Skeletal muscle tissue (tissue), 4 donors: ENCODE data around the gene NKTR. TPM values are rescaled to one million over a fixed set of nuclear protein-coding genes. Genes with fewer than 3 reads are reported as not detected.
"Not testable (repeated sequence)": the region's sequence is repeated elsewhere in the genome, so short reads cannot be mapped to it uniquely, and the experiment has no call there.

Experiments
- H3K27ac ChIP-seq: one replicate; pipeline ENCODE4 v1.7.0; 2013; ENCODE audit warnings: mild to moderate bottlenecking, low read depth, low read length, inconsistent platforms
- H3K27me3 ChIP-seq, 3 donors: one replicate each; pipeline ENCODE4 v1.7.0; 2013; ENCODE audit warnings: low read length in 3 of 3; ENCODE audit not compliant: control insufficient read depth in 3 of 3, insufficient read depth in 3 of 3
- H3K36me3 ChIP-seq, 3 donors: one replicate each; pipeline ENCODE4 v1.7.0; 2013; ENCODE audit warnings: low read length in 3 of 3; ENCODE audit not compliant: control insufficient read depth in 3 of 3, insufficient read depth in 3 of 3
- H3K4me1 ChIP-seq, 3 donors: one replicate each; pipeline ENCODE4 v1.7.0; 2013; ENCODE audit warnings: low read length in 3 of 3, mild to moderate bottlenecking in 3 of 3; ENCODE audit not compliant: control insufficient read depth in 3 of 3, insufficient read depth in 3 of 3
- H3K4me3 ChIP-seq, 3 donors: one replicate each; pipeline ENCODE4 v1.7.0; 2013; ENCODE audit warnings: low read length in 3 of 3
- H3K9ac ChIP-seq, 3 donors: one replicate each; pipeline ENCODE4 v1.7.0; 2013; ENCODE audit warnings: low read length in 3 of 3, mild to moderate bottlenecking in 3 of 3, moderate library complexity in 2 of 3, low read depth in 1 of 3
- H3K9me3 ChIP-seq, 3 donors: one replicate each; pipeline ENCODE4 v1.7.0; 2013; ENCODE audit warnings: low read length in 3 of 3; ENCODE audit not compliant: control insufficient read depth in 3 of 3
- total RNA-seq: library from RNA; depleted of rRNA; stranded (reverse); fragments of >200 nt; gene quantifications from one replicate; pipeline ENCODE4 v1.2.3, GENCODE V29; 2014
- donor health status: Osteomylitis.

Gene NKTR
- total RNA-seq = 119 TPM

DNA sequence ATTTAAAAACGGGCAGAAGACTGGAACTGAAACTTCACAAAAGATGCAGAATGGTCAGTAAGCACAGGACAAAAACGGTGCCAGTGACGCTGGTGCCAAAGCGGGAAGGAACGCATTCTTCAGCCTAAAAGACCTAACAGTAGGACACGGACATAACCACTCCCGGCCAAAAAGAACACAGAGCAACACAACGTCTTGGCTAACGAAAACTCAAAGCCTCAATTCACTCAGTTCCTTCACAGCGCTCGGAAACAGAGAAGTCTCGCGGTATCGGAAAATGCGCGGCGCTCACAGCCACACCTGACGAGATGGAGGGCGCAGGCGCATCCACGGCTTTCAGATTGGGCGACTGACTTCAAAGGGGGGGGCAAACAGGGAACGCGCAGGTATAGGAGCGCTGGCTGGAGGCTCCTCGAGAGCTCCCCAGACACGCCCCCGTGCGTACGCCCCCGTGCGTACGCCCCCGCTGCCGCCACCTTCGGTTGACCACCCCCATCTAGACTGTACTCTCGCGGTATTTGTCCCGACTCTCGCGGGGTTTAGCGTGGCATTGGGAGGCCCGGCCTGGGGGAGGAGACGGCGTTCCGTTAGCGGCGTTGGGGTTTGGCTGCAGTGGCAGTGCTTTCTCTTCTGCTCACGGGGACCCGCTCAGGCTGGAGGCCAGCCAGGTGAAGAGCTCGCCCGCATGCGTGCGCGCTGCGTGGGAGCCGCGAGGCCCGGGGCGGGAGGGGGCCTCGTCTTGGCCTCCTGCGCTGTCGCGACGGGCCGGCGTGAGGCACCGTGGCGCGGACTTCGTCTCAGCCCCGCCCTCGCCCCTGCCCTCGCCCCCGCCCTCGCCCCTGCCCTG, at the start of gene NKTR:
NKTR (plus strand) TSS at position 576 of the 847 bp plus-strand sequence. CDS start 321 bp downstream, outside the sequence.
- Histone ChIP-seq H3K4me1 (peaks cover 10 to 21% (median 18%) of the 10 kb centered on the region in 3 donors), H3K36me3 (peaks cover 0 to 6% (median 0%) of the 10 kb centered on the region in 3 donors), H3K9ac (peak within 1 kb of the TSS; percentile 84 to 99 (median 88)), H3K9me3 (no peaks in the 10 kb centered on the region), H3K4me3 (peak within 1 kb of the TSS; percentile 80 to 99 (median 81)), H3K27me3 (no peaks in the 10 kb centered on the region), H3K27ac (peak within 1 kb of the TSS; percentile 86)

DNA sequence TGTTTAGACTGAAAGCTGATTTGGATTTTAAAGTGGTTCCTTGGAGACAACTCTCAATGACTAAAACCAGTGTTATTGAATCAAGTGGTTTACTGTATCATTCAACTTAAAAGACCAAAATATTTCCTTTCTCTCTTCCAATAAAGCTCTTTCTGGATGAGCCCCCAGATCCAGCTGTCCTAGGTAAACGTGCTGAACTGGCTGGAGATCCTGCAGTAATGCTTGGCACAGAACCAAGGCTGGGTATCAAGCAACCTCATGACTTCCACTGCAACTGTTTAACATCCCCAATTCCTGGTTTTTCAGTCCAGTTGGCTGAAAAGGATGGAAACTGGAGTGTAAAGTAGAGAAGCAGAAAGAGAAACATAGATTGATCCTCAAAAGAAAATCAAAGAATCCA, 47.7 kb upstream of the NKTR start:
- H3K9ac ChIP-seq = no peak overlapping the region
- no peaks in the 10 kb centered on the region for H3K9me3 ChIP-seq
- H3K27ac ChIP-seq = no peak overlapping the region
- no peaks in the 10 kb centered on the region for H3K27me3 ChIP-seq
- peaks cover 0 to 2% (median 2%) of the 10 kb centered on the region in 3 donors for H3K4me1 ChIP-seq
- no peak overlapping the region for H3K4me3 ChIP-seq
- H3K36me3 ChIP-seq = peaks cover 28 to 45% (median 44%) of the 10 kb centered on the region in 3 donors

DNA sequence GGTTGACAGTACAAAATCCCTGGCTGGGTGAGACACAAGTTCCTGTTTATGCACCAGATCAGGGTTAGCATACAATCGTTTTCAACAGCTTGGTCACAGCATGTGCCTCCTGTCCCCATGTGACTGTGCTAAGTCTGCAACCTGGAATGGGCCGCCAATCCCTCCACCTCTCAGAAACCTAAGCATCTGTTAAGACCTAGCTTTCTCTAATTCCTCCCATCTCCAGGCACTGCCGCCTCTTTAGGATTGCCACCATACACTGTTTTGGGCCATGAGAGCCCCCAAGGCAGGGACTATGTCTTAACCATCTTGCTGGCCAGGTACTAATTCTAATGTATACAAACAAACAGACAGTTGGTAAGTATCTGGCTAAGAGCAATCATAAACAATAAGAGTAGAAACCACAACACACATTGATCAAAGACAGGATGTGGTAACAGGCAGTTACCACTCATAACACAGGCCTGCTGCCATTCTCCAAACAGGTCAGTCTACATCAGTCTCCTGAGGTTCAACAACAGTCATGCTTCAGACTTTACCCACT, 44.3 kb upstream of the NKTR start:
- Histone ChIP-seq H3K36me3 (peaks cover 29 to 58% (median 45%) of the 10 kb centered on the region in 3 donors), H3K27ac (no peak overlapping the region), H3K9me3 (no peaks in the 10 kb centered on the region), H3K9ac (no peak overlapping the region), H3K27me3 (no peaks in the 10 kb centered on the region), H3K4me1 (peaks cover 0 to 2% (median 0%) of the 10 kb centered on the region in 3 donors), H3K4me3 (no peak overlapping the region)

DNA sequence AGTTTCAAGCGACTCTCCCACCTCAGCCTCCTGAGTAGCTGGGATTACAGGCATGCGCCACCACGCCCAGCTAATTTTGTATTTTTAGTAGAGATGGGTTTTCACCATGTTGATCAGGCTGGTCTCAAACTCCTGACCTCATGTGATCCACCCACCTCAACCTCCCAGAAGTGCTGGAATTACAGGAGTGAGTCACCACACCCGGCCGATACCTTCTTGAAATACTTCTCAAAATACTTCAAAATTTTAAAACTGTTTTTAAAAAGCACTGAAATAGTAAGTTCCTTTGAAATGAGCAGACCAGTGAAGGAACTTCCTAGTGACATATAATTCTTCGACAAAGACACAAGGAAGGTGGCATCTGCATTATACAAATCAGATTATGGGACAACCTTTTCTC, 43.7 kb upstream of the NKTR start:
- H3K4me3 ChIP-seq, H3K27ac ChIP-seq, H3K27me3 ChIP-seq, H3K4me1 ChIP-seq, H3K9me3 ChIP-seq, H3K9ac ChIP-seq: not testable (repeated sequence)
- H3K36me3 ChIP-seq = peaks cover 30 to 59% (median 46%) of the 10 kb centered on the region in 3 donors

DNA sequence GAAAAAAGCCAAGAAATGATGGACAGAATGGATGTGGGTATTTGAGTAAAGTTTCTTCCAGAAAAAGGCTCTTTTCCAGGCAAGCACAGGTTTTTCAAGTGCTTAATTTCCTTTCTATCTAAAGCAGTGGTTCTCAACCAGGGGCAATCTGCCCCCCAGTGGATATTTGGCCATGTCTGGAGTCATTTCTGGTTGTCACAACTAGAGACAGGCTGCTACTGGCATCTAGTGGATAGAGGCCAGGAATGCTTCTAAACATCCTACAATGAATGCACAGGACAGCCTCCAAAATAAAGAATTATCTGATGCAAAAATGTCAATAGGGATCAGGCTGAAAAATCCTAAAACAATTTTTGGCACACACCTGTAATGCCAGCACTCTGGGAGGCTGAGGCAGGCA, 42.6 kb upstream of the NKTR start:
- Histone ChIP-seq H3K4me1 (peaks cover 0 to 6% (median 0%) of the 10 kb centered on the region in 3 donors), H3K4me3 (no peak overlapping the region), H3K27ac (no peak overlapping the region), H3K9ac (no peak overlapping the region), H3K9me3 (no peaks in the 10 kb centered on the region), H3K36me3 (peaks cover 31 to 61% (median 53%) of the 10 kb centered on the region in 3 donors), H3K27me3 (no peaks in the 10 kb centered on the region)

DNA sequence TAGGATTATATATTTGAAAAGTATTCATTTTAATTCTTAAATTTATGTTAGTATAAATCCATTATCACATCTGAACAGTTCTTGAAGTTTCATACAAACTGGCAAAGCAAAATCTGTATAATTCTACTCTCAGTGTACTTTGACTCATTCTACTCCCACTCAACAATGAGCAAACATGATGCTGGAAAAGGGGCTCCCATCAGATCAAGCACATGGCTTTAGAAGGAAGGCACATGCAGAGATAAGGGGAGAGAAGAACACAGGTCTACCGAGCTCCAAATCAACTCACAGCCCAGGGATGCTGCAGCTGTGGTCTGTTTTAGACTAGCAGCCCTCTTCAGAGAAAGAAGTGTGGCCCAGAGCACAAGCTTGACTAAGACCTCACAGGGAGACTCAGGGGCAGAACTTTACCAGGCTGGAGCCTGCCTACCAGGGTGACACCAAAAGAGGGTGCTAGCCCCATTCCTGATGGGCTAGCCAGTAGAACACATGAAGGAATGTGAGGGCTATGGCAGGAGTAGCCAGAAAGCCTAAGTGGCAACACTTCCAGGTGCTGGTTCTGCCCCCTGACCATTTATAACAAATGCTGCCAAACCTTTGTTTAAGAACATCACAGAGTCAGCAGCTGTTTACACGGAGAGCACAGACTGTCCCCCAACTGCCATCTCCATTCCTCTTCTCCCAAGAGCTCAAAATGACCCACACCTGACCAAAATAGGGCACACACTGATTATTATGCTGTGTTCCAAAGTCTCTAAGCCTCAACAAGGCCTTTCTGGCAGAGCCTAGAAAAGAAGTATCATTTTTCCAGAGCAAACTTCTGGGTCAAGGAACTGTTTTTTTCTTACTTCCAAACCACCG, 38.2 kb upstream of the NKTR start:
- no peaks in the 10 kb centered on the region for H3K9me3 ChIP-seq
- peaks cover 0 to 5% (median 0%) of the 10 kb centered on the region in 3 donors for H3K4me1 ChIP-seq
- peak overlapping the region in 1 of 3 donors; percentile 0 for H3K9ac ChIP-seq
- no peaks in the 10 kb centered on the region for H3K27me3 ChIP-seq
- H3K36me3 ChIP-seq = peaks cover 15 to 57% (median 42%) of the 10 kb centered on the region in 3 donors
- no peak overlapping the region for H3K4me3 ChIP-seq
- no peak overlapping the region for H3K27ac ChIP-seq

DNA sequence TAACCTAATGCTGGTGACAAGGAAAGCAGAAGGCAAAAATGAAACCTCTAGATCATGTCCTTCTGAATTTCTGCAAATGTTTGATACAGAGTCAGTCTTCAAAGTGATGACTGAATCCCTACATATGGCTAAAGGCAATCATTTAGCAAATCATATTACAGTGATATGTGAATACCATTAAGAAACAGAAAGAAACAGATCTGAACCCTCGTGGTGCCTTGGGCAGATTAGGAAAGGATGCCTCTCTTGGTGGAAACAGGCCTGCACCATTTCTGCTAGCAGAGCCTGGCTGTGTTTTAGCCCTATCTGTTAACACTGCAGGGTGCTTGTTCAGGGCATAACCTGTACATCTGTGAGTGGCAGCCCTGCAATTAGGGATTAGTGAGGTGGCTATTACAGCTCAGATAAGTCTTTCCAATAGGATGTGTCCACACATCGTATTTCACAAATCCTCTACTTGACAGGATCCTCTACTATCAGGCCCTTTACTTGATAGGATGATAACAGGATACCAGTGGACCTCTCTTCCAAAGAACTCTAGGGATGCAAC, 30.8 kb upstream of the NKTR start:
- Histone ChIP-seq H3K27me3 (no peaks in the 10 kb centered on the region), H3K4me1 (no peaks in the 10 kb centered on the region), H3K9ac (no peak overlapping the region), H3K27ac (no peak overlapping the region), H3K9me3 (no peaks in the 10 kb centered on the region), H3K36me3 (peaks cover 7 to 28% (median 22%) of the 10 kb centered on the region in 3 donors), H3K4me3 (no peak overlapping the region)

DNA sequence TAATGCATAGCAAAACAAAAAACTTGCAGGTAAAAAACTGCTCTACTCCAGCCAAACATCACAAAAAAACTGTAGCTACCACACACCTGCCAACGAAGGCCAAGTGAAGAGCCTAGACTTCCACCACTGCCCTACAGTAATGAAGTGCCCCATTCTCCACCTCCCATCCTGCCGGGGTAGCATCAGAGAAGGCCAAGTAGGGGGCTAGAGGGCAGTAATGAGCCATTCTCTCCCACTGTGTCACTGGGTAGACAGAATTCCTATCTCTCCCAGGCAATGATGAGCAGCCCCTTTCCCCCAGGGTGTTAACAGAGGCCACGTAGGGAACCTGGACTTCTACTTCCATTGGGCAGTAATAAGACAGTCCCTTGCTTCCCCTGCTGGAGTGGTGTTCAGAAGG, 28.2 kb upstream of the NKTR start:
- no peaks in the 10 kb centered on the region for H3K4me1 ChIP-seq
- no peaks in the 10 kb centered on the region for H3K27me3 ChIP-seq
- H3K27ac ChIP-seq = no peak overlapping the region
- no peak overlapping the region for H3K4me3 ChIP-seq
- H3K9ac ChIP-seq = no peak overlapping the region
- no peaks in the 10 kb centered on the region for H3K9me3 ChIP-seq
- peaks cover 4 to 23% (median 7%) of the 10 kb centered on the region in 3 donors for H3K36me3 ChIP-seq

DNA sequence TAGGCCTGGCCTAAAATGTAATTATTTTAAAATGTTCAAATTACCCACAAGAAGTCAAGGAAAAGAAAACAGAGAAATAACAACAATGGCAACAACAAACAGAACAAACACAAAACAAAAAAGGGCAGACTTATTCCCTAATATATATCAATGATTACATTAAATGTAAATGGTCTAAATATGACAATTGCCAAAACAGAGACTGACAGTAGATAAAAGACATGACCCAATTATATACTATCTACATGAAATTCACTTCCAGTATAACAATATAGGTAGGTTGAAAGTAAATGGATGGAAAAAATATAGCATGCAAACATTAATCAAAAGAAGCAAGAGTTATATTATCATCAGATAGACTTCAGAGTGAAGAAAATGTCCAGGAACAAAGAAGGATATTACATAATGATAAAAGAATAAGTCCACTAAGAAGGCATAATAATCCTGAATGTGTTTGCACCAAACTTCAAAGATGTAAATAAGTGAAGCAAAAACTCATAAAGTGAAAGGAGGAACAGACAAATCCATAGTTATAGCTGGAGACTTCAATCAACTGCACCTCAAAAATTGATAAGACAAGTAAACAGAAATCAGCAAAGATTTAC, 25.2 kb upstream of the NKTR start:
- Histone ChIP-seq H3K27me3 (no peaks in the 10 kb centered on the region), H3K9me3 (no peaks in the 10 kb centered on the region), H3K4me1 (peaks cover 0 to 2% (median 0%) of the 10 kb centered on the region in 3 donors), H3K4me3 (no peak overlapping the region), H3K27ac (no peak overlapping the region), H3K9ac (no peak overlapping the region), H3K36me3 (peaks cover 0 to 12% (median 0%) of the 10 kb centered on the region in 3 donors)
